H1 (cell line): ENCODE data around the gene SUPT4H1. TPM values are rescaled to one million over a fixed set of nuclear protein-coding genes. Genes with fewer than 3 reads are reported as not detected.

Source experiments
- CHD1 ChIP-seq: IDR thresholded peaks from 2 replicates; pipeline ENCODE4 v1.6.1; 2012; ENCODE audit warnings: low read depth, low read length, improper control_type of control experiment
- JUN ChIP-seq: IDR thresholded peaks from 2 replicates; pipeline ENCODE4 v1.6.1; 2011; ENCODE audit warnings: low read depth, mild to moderate bottlenecking, improper control_type of control experiment, low read length
- POLR2A ChIP-seq, 2 experiments: IDR thresholded peaks; 1 replicate in 1 of 2; 2 replicates in 1 of 2; pipeline ENCODE4 v1.6.1; 2011; ENCODE audit warnings: low read depth in 2 of 2, low read length in 2 of 2, mild to moderate bottlenecking in 2 of 2; ENCODE audit errors: control extremely low read depth in 1 of 2
- RFX5 ChIP-seq: IDR thresholded peaks from 2 replicates; pipeline ENCODE4 v1.6.1; 2011; ENCODE audit warnings: low read depth, low read length, improper control_type of control experiment, borderline replicate concordance
- SIRT6 ChIP-seq: IDR thresholded peaks from one replicate; pipeline ENCODE4 v1.7.1; 2012; ENCODE audit warnings: low read length, inconsistent platforms
- polyA plus RNA-seq, 7 experiments: library from polyadenylated mRNA; depleted of rRNA in 3 of 7; stranded (reverse) in 5 of 7; unstranded in 2 of 7; fragments of >200 nt in 5 of 7; fragments of 200-250 nt in 2 of 7; gene quantifications; 1 replicate in 5 of 7; 2 replicates in 1 of 7; 4 replicates in 1 of 7; pipeline versions ENCODE4 v1.2.1 to v1.2.3, GENCODE V29; 2011 to 2013; ENCODE audit warnings: missing spikeins in 2 of 7, mixed read lengths in 2 of 7
- total RNA-seq: library from RNA; stranded (reverse); fragmentation: NEBNext Ultra II Directional; extraction: Animal tissue kit (Norgen Biotek cat#: 25700); gene quantifications from 2 replicates; pipeline ENCODE4 v1.2.1, GENCODE V29; 2021
- TF ChIP-seq, protein P1 (sequence below): IDR thresholded peaks from 2 replicates; pipeline ENCODE4 v1.6.1; 2011; ENCODE audit warnings: low read length, improper control_type of control experiment

The SUPT4H1 gene
- total and polyA plus RNA-seq, 2 of the 8 experiments (the other 6 are each of a cell fraction or from before 2014, with no cell fraction given), result 112 to 143 TPM

DNA sequence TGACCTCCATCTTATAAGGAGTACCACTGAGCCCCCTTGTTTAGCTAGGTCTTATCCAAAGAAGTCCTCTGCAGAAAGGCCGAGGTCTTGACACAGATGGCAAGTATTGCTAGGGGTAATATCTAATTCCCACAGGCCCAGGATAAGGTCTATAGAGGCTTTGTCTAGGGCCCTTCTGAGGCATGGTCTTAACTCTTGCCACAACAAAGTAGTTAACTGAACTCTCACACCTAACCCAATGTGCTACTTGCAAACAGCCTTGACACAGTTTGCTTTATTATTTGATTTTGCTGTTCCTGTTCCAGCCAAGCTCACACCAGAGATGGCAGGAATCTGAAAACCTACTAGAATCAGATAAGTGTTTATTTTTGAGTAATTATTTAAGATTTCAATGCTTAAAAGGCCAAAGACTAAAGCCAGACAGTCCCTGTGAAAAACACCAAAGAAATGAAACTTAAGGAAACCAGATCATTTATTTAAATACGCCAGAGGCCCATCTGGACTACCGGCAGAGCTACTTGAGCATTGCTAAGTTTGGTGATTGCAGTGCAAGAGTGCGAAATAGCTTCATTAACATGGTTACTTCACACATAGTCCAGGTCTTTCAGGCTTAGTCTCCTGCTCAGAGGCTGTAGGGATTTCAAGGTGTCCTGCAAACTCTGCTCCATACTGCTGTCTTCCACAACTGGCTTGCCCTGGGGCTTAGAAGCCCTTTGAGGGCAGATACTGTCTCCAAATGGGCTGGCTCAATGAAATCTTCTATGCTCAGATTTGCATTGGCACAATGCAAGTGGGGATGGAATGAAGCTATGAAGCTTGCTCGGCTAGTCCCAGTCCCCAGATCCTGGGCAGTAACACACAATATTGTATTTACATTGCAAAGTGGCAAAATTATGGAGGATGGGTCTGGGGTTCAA lies 28.5 kb upstream of the SUPT4H1 start (continued):
- TF ChIP-seq CHD1 (no peak), RFX5 (no peak), JUN (no peak), SIRT6 (no peak), POLR2A (IDR thresholded peaks at IDR 0.05; ENCODE audit: control extremely low read depth in 1 of 2, low read depth in 2 of 2, low read length in 2 of 2) (no peak)
- TF ChIP-seq, protein P1, sequence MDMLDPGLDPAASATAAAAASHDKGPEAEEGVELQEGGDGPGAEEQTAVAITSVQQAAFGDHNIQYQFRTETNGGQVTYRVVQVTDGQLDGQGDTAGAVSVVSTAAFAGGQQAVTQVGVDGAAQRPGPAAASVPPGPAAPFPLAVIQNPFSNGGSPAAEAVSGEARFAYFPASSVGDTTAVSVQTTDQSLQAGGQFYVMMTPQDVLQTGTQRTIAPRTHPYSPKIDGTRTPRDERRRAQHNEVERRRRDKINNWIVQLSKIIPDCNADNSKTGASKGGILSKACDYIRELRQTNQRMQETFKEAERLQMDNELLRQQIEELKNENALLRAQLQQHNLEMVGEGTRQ, result no peak
